HG03108 (cell line): ENCODE data around the gene APLNR.
"Not testable (repeated sequence)": the region's sequence is repeated elsewhere in the genome, so short reads cannot be mapped to it uniquely, and the experiment has no call there.

ENCODE experiments used
- ATAC-seq: cut with Tn5 transposase; IDR thresholded peaks from one replicate; pipeline ENCODE4 v1.9.1; 2021; ENCODE audit warnings: moderate library complexity; ENCODE audit not compliant: unreplicated experiment

The APLNR gene

GRCh38 chr11:57237204-57237681 is at the start of gene APLNR:
Gene APLNR (minus strand): TSS chr11:57237250. CDS start chr11:57237004, 246 bp downstream.
- ATAC-seq = no peak

DNA sequence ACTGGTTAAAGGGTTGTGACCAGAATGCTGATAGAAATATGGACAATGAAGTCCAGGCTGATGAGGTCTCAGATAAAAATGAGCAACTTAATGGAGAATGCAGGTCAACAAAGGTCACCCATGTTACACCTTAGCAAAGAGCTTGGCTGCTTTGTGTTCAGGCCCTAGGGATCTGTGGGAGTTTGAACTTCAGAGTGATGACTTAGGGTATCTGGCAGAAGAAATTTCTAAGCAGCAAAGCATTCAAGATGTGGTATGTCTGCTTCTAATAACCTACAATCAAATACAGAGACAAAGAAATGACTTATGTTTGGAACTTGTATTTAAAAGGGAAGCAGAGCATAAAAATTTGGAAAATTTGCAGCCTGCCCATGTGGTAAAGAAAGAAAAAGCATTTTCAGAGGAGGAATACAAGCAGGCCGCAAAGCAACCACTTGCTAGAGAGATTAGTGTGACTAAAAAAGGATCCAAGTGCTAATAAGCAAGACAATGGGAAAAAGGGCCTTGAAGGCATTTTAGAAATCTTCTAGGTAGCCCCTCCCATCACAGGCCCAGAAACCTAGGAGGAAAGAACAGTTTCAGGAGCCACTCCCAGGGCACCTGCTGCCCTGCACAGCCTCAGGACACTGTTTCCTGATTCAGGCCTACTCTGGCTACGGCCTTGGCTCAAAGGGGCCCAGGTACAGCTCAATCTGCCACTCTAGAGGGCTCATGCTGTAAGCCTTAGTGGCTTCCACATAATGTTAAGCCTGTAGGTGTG is 46.4 kb upstream of the APLNR start:
- ATAC-seq = no peak

DNA sequence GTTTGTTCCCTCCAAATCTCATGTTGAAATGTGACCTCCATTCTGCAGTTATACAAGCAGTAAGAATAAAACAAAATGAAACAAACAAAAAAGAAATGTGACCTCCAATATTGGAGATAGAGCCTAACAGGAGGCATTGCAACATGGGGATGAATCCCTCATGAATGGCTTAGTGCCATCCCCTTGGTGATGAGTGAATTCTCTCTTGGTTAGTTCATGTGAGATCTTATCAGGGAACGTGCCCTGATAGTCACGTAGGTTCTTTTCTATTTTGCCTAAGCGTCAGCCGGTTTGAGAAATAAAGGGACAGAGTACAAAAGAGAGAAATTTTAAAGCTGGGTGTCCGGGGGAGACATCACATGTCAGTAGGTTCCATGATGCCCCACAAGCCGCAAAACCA is 44.5 kb upstream of the APLNR start:
- not testable (repeated sequence) for ATAC-seq

GRCh38 chr11:57279116-57279515 is 42.1 kb upstream of the APLNR start:
- ATAC-seq = no peak

- ATAC-seq = no peak
Observed at GRCh38 chr11:57278721-57279095, 41.7 kb upstream of the APLNR start.

- no peak for ATAC-seq
Observed at GRCh38 chr11:57277845-57278720, 41.0 kb upstream of the APLNR start.

GRCh38 chr11:57276971-57277675 is 40.1 kb upstream of the APLNR start:
- no peak for ATAC-seq

DNA sequence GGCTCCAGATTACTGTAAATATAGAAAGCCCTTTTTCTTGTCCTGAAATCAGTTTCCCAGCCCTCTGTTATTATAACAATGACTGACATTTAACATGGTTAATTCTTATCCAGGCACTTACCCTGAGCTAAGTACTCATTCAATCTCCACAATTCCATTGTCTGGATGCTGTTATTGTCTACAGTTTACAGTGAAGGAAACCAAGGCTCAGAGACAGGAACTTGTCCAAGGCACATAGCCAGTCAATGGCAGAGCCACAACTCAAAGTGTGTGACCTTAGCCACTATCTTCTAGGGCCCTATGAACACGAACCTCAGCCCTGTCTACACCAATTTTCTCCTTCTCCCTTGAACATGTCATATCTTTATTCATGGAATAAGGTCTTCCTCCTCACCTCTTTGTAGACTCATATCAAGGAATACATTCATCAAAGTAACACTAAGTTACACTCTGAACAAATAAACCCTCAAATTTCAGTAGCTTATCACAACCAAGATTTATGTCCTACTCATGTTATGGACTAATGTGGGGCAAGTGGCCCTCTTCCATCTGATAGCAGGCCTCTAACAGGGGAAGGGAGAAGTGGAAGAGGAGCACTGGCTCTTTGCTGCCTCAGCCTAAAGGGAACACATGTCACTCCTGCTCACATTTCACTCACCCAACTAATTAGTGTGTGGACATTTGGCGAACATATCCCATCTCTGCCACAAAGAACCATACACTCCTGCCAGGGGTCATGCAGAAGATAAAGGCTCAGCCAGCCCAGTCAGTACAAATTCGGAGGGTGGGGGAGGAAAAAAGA is 39.3 kb upstream of the APLNR start:
- no peak for ATAC-seq

DNA sequence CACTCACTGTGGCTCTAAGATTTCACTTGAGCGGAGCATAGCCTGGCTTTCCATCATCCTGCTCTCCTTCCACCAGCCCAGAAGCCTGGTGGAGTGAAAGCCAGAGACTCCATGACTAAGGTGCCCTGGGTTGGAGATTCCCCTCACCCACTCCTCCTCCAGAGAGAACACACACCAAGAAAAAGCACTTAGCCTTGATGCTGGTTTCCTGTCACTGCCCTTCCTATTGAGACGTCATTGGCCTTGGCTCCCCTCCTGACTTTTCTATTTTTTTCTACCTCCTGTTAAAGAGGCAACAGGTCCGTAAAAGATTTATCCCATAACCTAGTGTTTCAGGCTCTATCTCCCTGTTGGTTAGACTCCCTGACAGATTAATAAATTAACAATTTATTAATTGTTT is 38.5 kb upstream of the APLNR start:
- ATAC-seq = no peak

DNA sequence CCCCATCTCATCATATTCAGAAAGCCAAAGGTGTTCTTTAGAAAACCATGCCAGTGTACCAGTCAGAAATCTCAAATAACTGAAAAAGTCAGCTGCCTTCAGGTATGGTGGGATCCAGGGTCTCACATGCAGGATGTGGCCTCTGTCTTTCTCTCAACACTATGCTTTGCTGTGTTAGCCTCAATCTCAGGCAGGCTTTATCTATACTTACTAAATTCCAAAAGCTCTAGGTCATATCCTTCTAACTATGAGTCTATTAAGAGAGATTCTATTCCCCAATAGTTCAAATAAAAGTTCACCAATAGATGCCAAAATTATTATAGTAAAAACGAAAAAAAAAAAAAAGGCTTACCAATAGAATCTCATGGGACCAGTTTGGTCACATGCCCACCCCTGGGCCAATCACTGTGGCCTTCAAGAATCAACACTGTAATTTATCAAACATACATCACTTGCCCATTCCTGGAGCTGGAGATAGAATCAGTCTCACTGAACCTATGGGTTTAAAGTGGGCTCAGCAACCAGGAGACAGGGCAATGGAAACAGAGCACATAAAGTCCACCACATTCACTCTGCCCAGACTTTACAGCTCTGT is 38.0 kb upstream of the APLNR start:
- ATAC-seq = no peak

DNA sequence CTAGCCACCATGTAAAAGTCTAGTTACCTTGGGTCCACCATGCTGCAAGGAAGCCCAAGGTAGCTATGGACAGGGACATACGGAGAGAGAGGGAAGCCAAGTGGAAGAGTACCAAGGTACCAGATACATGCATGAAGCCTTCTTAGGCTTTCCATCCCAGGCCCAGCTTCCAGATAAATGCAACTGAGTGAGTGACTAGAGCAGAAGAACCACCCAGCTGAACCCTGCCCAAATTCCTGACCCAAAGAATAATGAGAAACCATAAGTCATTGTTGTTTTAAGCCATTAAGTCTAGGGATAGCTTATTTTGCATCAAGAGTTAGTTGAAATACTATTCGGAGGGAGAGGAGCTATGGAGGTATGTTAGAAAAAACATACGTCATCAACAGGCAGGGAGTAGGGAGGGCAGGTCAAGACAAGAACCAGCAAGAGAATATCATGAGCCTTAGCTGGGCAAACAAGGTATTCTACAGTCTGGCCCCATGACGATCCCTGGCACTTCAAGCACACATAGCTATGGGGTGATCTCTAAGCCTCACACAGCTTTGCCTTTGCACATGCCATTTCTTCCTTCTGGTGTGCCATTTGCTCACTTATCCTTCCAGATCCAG is 36.5 kb upstream of the APLNR start:
- no peak for ATAC-seq

- ATAC-seq = no peak
Observed at GRCh38 chr11:57269571-57270021, 32.5 kb upstream of the APLNR start.

- no peak for ATAC-seq
Observed at GRCh38 chr11:57266157-57266556, 29.1 kb upstream of the APLNR start.

GRCh38 chr11:57263351-57263750 is 26.3 kb upstream of the APLNR start:
- no peak for ATAC-seq

DNA sequence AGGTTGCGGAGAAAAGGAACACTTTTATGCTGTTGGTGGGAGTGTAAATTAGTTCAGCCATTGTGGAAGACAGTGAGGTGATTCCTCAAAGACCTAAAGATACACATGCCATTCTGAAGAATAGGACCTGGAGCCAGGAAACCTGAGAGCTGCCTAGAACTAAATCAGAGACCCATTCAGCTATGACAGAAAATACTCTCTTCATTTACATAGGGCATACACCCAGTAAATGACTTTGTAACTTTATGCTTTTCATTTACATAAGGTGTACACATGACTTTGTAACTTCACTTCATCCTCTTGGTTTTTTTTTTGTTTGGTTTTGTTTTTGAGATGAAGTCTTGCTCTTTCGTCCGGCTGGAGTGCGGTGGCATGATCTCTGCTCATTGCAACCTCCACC is 25.1 kb upstream of the APLNR start:
- no peak for ATAC-seq

- ATAC-seq = no peak
Observed at GRCh38 chr11:57260937-57261783, 24.1 kb upstream of the APLNR start.

DNA sequence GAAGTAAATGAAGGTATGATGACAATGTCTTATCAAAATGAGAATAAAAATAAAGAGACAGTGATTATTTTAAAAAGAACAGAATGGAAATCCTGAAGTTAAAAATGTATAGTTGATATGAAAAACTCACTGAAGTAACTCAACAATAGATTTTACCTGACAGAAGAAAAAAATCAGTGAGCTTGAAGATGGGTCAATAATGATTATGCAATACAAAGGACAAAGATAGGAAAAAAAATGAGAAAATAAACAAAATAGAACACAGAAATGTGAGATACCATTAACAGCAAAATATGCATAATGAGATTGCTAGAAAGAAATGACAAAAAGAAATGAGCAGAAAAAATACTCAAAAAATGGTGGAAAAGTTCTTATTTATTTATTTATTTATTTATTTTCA is 19.1 kb upstream of the APLNR start:
- ATAC-seq = no peak

DNA sequence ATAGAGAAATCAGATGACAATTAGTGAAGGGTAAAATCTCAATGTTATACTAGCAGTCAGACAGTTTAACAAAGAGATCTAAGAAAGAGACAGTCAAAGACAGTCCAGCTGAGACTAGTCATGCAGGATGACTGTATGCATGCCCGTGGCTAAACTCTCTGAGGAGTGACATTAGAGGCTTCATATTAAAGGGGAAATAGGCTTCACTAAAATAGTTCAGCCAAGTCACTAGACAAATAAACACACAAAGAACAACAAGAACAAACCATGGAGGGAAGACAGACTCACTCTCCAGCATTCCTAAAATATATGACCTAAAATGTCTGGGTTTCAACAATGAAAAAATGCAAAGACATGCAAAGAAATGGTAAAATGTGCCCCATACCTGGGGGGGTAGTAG is 18.6 kb upstream of the APLNR start:
- ATAC-seq = no peak

DNA sequence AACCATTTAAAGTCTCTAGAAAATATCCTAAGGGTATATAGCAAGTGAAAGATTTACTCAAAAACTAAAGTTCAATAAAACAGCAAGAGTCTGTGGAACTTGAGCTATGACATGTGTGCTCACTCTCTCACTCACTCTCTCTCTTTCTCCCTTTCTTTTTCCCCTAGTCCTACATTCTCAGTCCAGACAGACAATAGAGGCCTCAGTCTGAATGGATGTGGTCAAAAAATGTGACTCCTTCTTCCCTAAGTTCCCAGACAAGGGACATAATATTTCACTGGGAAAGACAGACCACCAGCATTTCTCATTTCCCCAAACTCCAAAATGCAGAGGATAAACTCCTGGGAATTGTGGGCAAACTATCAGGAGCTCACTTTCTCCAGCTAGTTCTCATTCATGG is 17.6 kb upstream of the APLNR start:
- no peak for ATAC-seq
